Immature natural killer cell (primary cell): ENCODE results near the gene RPS24. TPM values are rescaled to one million over a fixed set of nuclear protein-coding genes. Genes with fewer than 3 reads are reported as not detected.
A peak's percentile ranks its signal among the peaks of the same experiment; 100 is the strongest.
"Not testable (repeated sequence)": the region's sequence is repeated elsewhere in the genome, so short reads cannot be mapped to it uniquely, and the experiment has no call there.

ENCODE experiments used
- DNase-seq, 3 donors: peaks; one replicate each; pipeline ENCODE4 v3.0.0; 2022; ENCODE audit warnings: mixed read lengths in 1 of 3
- H3K27ac Mint-ChIP-seq, 6 donors: one replicate each; pipeline ENCODE4 v1.8.0; 2020; ENCODE audit warnings: mixed read lengths in 6 of 6, mild to moderate bottlenecking in 5 of 6, inconsistent platforms in 4 of 6, moderate library complexity in 3 of 6
- H3K27me3 Mint-ChIP-seq, 3 donors: one replicate each; pipeline ENCODE4 v1.8.0; 2020 to 2021; ENCODE audit warnings: low read depth in 3 of 3, mild to moderate bottlenecking in 3 of 3, mixed read lengths in 3 of 3, moderate library complexity in 3 of 3, inconsistent platforms in 1 of 3
- H3K36me3 Mint-ChIP-seq, 3 donors: one replicate each; pipeline ENCODE4 v1.8.0; 2020; ENCODE audit warnings: mixed read lengths in 3 of 3, inconsistent platforms in 2 of 3, mild to moderate bottlenecking in 2 of 3
- H3K4me1 Mint-ChIP-seq, 2 donors: one replicate each; pipeline ENCODE4 v1.8.0; 2020; ENCODE audit warnings: inconsistent platforms in 2 of 2, mild to moderate bottlenecking in 2 of 2, mixed read lengths in 2 of 2, moderate library complexity in 1 of 2
- H3K4me3 Mint-ChIP-seq, 5 donors: one replicate each; pipeline ENCODE4 v1.8.0; 2020; ENCODE audit warnings: mild to moderate bottlenecking in 5 of 5, mixed read lengths in 5 of 5, inconsistent platforms in 3 of 5, moderate library complexity in 3 of 5
- H3K9me3 Mint-ChIP-seq, 6 donors: one replicate each; pipeline ENCODE4 v1.8.0; 2020; ENCODE audit warnings: mild to moderate bottlenecking in 6 of 6, mixed read lengths in 6 of 6, inconsistent platforms in 4 of 6, moderate library complexity in 3 of 6
- polyA plus RNA-seq, 3 donors: library from polyadenylated mRNA; unstranded; fragments of 300-500 nt; fragmentation: Illumina TruSeq; gene quantifications; one replicate each; pipeline ENCODE4 v1.2.3, GENCODE V29; 2021

RPS24 gene
- polyA plus RNA-seq, result 1,000 to 10,000 TPM in 1 of 3 donors, 100 to 1,000 TPM in 2; 531 to 1,299 (median 721) TPM

GRCh38 chr10:78033637-78034470, at the start of gene RPS24:
TSS of gene RPS24 (plus strand) at chr10:78033863. CDS start at chr10:78033902, 39 bp downstream.
- Mint-ChIP-seq H3K9me3 (peaks cover 0 to 2% (median 0%) of the 10 kb centered on the region in 6 donors), H3K36me3 (peaks cover 4 to 26% (median 11%) of the 10 kb centered on the region in 3 donors), H3K4me1 (peaks cover 53 to 68% of the 10 kb centered on the region in 2 donors), H3K27me3 (peaks cover 10 to 11% (median 11%) of the 10 kb centered on the region in 3 donors), H3K27ac (peak within 1 kb of the TSS; percentile 66 to 90 (median 78)), H3K4me3 (peak within 1 kb of the TSS; percentile 90 to 94 (median 93))
- DNase-seq, result peak; percentile 93 to 94 (median 94)

DNA sequence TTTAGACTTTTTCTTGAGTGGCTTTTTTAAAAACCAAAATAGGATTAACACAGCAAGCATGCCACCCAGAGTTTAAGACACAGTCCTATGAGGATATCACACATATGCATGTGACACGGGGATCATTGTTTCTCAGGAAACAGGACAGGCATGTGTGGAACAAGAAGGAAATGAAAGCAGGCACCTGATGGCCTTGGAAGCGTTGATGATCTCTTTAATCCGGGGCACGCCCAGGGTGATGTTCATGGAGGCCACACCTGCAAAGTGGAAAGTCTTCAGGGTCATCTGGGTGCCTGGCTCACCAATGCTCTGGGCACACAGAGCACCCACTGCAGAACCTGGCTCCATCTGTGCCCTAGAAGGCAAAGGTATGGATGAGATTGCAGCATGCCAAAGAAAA, 48.7 kb upstream of the RPS24 start:
- no peak for DNase-seq
- Mint-ChIP-seq H3K9me3 (no peaks in the 10 kb centered on the region), H3K27me3 (peaks cover 0 to 1% (median 0%) of the 10 kb centered on the region in 3 donors), H3K36me3 (peaks cover 28 to 79% (median 49%) of the 10 kb centered on the region in 3 donors), H3K27ac (peak overlapping the region in 1 of 6 donors; percentile 19), H3K4me3 (no peak overlapping the region), H3K4me1 (no peaks in the 10 kb centered on the region)

- no peaks in the 10 kb centered on the region for H3K27me3 Mint-ChIP-seq
- no peak overlapping the region for H3K4me3 Mint-ChIP-seq
- no peaks in the 10 kb centered on the region for H3K4me1 Mint-ChIP-seq
- H3K36me3 Mint-ChIP-seq, result peaks cover 17 to 77% (median 44%) of the 10 kb centered on the region in 3 donors
- DNase-seq, result no peak
- H3K9me3 Mint-ChIP-seq, result no peaks in the 10 kb centered on the region
- H3K27ac Mint-ChIP-seq, result no peak overlapping the region
These were observed 45.9 kb upstream of the RPS24 start for GRCh38 chr10:77987671-77988255.

DNA sequence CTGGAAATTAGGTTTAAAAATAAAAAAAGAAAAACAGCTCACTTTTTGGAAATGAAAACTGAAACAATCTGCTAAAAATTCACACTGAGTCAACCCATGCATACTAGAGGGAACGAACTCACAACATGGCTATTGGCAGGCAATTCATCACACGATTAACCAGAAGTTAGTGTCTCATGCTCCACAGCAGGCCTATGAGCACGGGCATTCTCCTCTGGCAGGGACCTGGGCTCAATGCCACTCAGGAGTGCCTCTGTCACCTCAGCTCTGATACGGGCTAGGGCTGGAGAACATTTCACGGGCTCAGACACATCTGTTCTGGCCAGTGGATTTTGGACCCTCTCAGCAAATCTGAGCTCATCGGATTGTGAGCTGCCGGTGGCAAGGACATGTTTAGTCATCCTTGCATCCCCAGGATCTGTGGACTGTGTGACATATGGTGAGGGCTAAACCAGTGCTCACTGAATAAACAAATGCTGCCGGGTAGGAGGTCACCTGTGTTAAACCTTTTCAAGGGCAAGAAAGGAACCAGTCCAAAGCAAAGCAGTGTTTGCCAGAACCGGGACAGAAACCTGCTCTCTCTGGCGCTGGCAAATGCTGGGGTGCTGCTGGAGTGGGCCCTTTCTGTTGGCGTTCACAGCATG, 44.5 kb upstream of the RPS24 start:
- H3K36me3 Mint-ChIP-seq, result peaks cover 28 to 74% (median 38%) of the 10 kb centered on the region in 3 donors
- no peaks in the 10 kb centered on the region for H3K4me1 Mint-ChIP-seq
- H3K27me3 Mint-ChIP-seq, result no peaks in the 10 kb centered on the region
- no peak overlapping the region for H3K4me3 Mint-ChIP-seq
- H3K9me3 Mint-ChIP-seq, result no peaks in the 10 kb centered on the region
- H3K27ac Mint-ChIP-seq, result no peak overlapping the region
- no peak for DNase-seq

DNA sequence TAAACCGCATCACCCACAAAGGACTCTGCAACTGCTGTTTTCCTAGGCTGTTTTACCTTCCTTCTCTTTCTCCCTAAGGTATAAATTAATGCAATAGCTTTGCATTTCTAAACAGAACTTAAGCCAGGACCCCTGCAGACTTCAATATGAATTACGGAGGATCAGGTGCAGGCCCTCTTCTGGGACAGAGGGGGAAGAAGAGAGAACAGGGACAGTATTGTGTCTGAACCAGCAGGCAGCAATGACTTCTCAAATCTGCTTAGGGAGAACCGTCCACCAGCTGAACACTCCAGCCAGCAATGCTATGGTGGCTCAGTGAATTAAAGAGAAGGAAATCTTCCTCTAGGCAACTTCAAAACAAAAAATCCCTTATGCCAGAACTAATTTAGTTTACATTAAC, 40.0 kb upstream of the RPS24 start:
- no peak for DNase-seq
- Mint-ChIP-seq H3K36me3 (peaks cover 30 to 65% (median 34%) of the 10 kb centered on the region in 3 donors), H3K4me3 (no peak overlapping the region), H3K27ac (no peak overlapping the region), H3K27me3 (peaks cover 0 to 2% (median 0%) of the 10 kb centered on the region in 3 donors), H3K4me1 (peaks cover 0 to 2% of the 10 kb centered on the region in 2 donors), H3K9me3 (no peaks in the 10 kb centered on the region)

DNA sequence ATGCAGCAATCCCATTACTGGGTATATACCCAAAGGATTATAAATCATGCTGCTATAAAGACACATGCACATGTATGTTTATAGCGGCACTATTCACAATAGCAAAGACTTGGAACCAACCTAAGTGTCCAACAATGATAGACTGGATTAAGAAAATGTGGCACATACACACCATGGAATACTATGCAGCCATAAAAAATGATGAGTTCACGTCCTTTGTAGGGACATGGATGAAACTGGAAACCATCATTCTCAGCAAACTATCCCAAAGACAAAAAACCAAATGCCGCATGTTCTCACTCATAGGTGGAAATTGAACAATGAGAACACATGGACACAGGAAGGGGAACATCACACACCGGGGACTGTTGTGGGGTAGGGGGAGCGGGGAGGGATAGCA, 34.9 kb upstream of the RPS24 start:
- H3K4me1 Mint-ChIP-seq, H3K9me3 Mint-ChIP-seq, DNase-seq, H3K27ac Mint-ChIP-seq, H3K4me3 Mint-ChIP-seq, H3K27me3 Mint-ChIP-seq: not testable (repeated sequence)
- peaks cover 34 to 71% (median 40%) of the 10 kb centered on the region in 3 donors for H3K36me3 Mint-ChIP-seq

- Mint-ChIP-seq H3K36me3 (peaks cover 35 to 72% (median 37%) of the 10 kb centered on the region in 3 donors), H3K27ac (no peak overlapping the region), H3K9me3 (no peaks in the 10 kb centered on the region), H3K4me1 (peaks cover 0 to 2% of the 10 kb centered on the region in 2 donors), H3K27me3 (no peaks in the 10 kb centered on the region), H3K4me3 (no peak overlapping the region)
- no peak for DNase-seq
These were observed 33.5 kb upstream of the RPS24 start for GRCh38 chr10:78000206-78000605.

- Mint-ChIP-seq H3K36me3 (peaks cover 41 to 76% (median 44%) of the 10 kb centered on the region in 3 donors), H3K4me1 (peaks cover 0 to 2% of the 10 kb centered on the region in 2 donors), H3K4me3 (no peak overlapping the region), H3K27me3 (no peaks in the 10 kb centered on the region), H3K9me3 (no peaks in the 10 kb centered on the region), H3K27ac (peak overlapping the region in 1 of 6 donors; percentile 18)
- no peak for DNase-seq
These were observed 32.6 kb upstream of the RPS24 start for GRCh38 chr10:78000956-78001472.

DNA sequence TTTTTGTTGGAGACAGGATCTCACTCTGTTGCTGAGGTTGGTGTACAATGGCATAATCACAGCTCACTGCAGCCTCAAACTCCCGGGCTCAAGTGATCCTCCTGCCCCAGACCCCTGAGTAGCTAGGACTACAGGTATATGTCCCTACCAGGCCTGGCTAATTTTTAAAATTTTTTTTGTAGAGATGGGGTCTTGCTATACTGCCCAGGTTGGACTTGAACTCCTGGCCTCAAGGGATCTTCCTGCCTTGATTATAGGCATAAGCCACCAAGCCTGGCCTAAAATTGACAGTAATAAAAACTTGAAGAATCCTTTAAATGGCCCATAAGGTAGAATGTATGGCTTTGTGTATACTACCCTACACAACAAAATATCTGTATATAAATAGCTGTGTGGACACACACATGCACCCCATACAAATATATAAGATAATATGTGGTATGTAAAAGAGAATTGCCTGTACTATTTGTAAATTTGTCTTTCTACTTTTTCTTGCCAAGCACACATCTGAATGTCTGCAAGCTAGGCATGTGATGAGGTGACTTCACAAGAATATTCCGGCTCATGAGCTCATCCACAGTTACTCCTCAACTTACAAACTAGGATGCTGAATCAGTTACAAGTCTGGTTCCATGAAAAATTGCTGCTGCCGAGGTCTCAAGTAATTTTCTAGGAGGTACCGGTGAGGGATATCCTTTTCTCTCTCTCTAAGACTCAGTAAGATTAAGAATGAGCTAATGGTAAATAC, 30.9 kb upstream of the RPS24 start:
- DNase-seq, result no peak
- Mint-ChIP-seq H3K36me3 (peaks cover 49 to 78% (median 52%) of the 10 kb centered on the region in 3 donors), H3K9me3 (no peaks in the 10 kb centered on the region), H3K27me3 (no peaks in the 10 kb centered on the region), H3K4me1 (peaks cover 0 to under 1% of the 10 kb centered on the region in 2 donors), H3K27ac (no peak overlapping the region), H3K4me3 (no peak overlapping the region)

GRCh38 chr10:78004215-78005026, 29.2 kb upstream of the RPS24 start:
- Mint-ChIP-seq H3K4me1 (no peaks in the 10 kb centered on the region), H3K4me3 (no peak overlapping the region), H3K9me3 (no peaks in the 10 kb centered on the region), H3K27ac (no peak overlapping the region), H3K27me3 (no peaks in the 10 kb centered on the region), H3K36me3 (peaks cover 41 to 74% (median 55%) of the 10 kb centered on the region in 3 donors)
- DNase-seq, result no peak

DNA sequence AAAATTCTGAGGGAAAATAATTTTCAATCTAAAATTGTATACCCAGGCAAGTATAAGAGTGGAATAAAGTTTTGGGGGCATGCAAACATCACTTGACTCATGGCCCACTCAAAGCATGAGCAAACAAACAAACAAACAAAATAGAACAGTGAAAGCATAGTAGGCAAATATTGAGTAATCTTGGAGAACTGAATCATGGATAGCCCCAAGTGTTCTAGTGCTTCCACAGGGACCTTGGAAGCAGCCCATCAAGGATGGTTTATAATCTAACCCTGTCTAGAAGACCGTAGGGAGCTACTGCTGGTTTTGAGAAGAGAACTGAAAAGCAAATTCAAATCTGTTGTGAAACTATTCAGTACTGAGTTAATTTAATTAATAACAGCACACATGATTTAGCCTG, 26.5 kb upstream of the RPS24 start:
- H3K27me3 Mint-ChIP-seq, result no peaks in the 10 kb centered on the region

DNA sequence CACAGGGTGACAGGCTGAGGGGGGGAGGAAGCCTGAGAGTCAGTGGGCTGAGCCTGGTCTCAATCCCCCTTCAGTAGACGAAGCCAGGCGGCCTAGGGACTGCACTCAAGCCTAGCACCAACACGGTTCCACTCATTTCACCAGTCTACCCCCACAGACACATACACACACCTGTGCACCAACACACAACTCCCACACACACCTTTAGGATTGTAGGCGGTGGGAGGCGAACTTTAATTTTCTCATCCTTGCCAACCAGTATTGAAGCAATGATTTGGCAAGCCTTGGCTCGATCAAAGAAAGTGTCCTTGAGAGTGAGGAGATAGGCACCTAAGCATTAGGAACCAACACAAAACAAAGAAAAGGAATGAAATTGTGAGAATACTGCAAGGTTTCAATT, 24.0 kb upstream of the RPS24 start:
- no peaks in the 10 kb centered on the region for H3K27me3 Mint-ChIP-seq
- no peak overlapping the region for H3K4me3 Mint-ChIP-seq
- peaks cover 37 to 67% (median 43%) of the 10 kb centered on the region in 3 donors for H3K36me3 Mint-ChIP-seq
- no peak overlapping the region for H3K27ac Mint-ChIP-seq
- no peaks in the 10 kb centered on the region for H3K4me1 Mint-ChIP-seq
- no peak for DNase-seq
- H3K9me3 Mint-ChIP-seq, result no peaks in the 10 kb centered on the region

More for the DNA sequence above, 26.5 kb upstream of the RPS24 start:
- Mint-ChIP-seq H3K36me3 (peaks cover 32 to 76% (median 48%) of the 10 kb centered on the region in 3 donors), H3K27ac (no peak overlapping the region), H3K9me3 (no peaks in the 10 kb centered on the region), H3K4me3 (no peak overlapping the region), H3K4me1 (no peaks in the 10 kb centered on the region)
- DNase-seq, result no peak
